ENCODE measurements around the gene IFIT3.
"Not testable (repeated sequence)": the region's sequence is repeated elsewhere in the genome, so short reads cannot be mapped to it uniquely, and the experiment has no call there.

Gene IFIT3

GRCh38 chr10:89304026-89304425, 23.8 kb upstream of the IFIT3 start:
- no peak for DNase-seq (ENCODE audit: low read depth, low spot score)

- DNase-seq (ENCODE audit: low read depth, low spot score), result no peak
These were observed 23.4 kb upstream of the IFIT3 start for GRCh38 chr10:89304446-89304845.

GRCh38 chr10:89304925-89305324, 22.9 kb upstream of the IFIT3 start:
- DNase-seq (ENCODE audit: low read depth, low spot score), result no peak

- no peak for DNase-seq (ENCODE audit: low read depth, low spot score)
These were observed 21.9 kb upstream of the IFIT3 start for GRCh38 chr10:89305766-89306433.

GRCh38 chr10:89306434-89307268, 21.1 kb upstream of the IFIT3 start:
- no peak for DNase-seq (ENCODE audit: low read depth, low spot score)

- DNase-seq (ENCODE audit: low read depth, low spot score), result no peak
These were observed 20.6 kb upstream of the IFIT3 start for GRCh38 chr10:89307269-89307577.

- no peak for DNase-seq (ENCODE audit: low read depth, low spot score)
These were observed 19.5 kb upstream of the IFIT3 start for GRCh38 chr10:89308266-89308665.

- DNase-seq (ENCODE audit: low read depth, low spot score), result no peak
These were observed 19.1 kb upstream of the IFIT3 start for GRCh38 chr10:89308736-89309135.

- no peak for DNase-seq (ENCODE audit: low read depth, low spot score)
These were observed 18.4 kb upstream of the IFIT3 start for GRCh38 chr10:89309156-89310055.

GRCh38 chr10:89310056-89310893, 17.5 kb upstream of the IFIT3 start:
- no peak for DNase-seq (ENCODE audit: low read depth, low spot score)

GRCh38 chr10:89312973-89313372, 14.8 kb upstream of the IFIT3 start:
- DNase-seq (ENCODE audit: low read depth, low spot score), result no peak

GRCh38 chr10:89314676-89315075, 13.1 kb upstream of the IFIT3 start:
- no peak for DNase-seq (ENCODE audit: low read depth, low spot score)

- DNase-seq (ENCODE audit: low read depth, low spot score), result not testable (repeated sequence)
These were observed 9.8 kb upstream of the IFIT3 start for GRCh38 chr10:89318047-89318446.

- DNase-seq (ENCODE audit: low read depth, low spot score), result not testable (repeated sequence)
These were observed 2.7 kb upstream of the IFIT3 start for GRCh38 chr10:89325081-89325480.

GRCh38 chr10:89325856-89326255, 1.9 kb upstream of the IFIT3 start:
- DNase-seq (ENCODE audit: low read depth, low spot score), result not testable (repeated sequence)

GRCh38 chr10:89329151-89329550, 1.4 kb downstream of the IFIT3 start:
- DNase-seq (ENCODE audit: low read depth, low spot score), result no peak

GRCh38 chr10:89330014-89330413, 2.2 kb downstream of the IFIT3 start:
- DNase-seq (ENCODE audit: low read depth, low spot score), result not testable (repeated sequence)

- no peak for DNase-seq (ENCODE audit: low read depth, low spot score)
These were observed 2.9 kb downstream of the IFIT3 start for GRCh38 chr10:89330537-89331212.

- not testable (repeated sequence) for DNase-seq (ENCODE audit: low read depth, low spot score)
These were observed 3.8 kb downstream of the IFIT3 start for GRCh38 chr10:89331487-89332122.

- DNase-seq (ENCODE audit: low read depth, low spot score), result no peak
These were observed 4.4 kb downstream of the IFIT3 start for GRCh38 chr10:89332123-89332633.

Measured in iPS DF 19.7 (cell line).